Aorta (tissue), 5 donors: ENCODE data around the gene KLHL3. TPM values are rescaled to one million over a fixed set of nuclear protein-coding genes. Genes with fewer than 3 reads are reported as not detected.

ENCODE experiments used
- ATAC-seq: fragments of 200-7000 bp; cut with Tn5 transposase; one replicate; pipeline ENCODE4 v1.9.1; 2022; ENCODE audit warnings: moderate library complexity; ENCODE audit not compliant: low FRiP score
- DNase-seq, 2 donors: peaks; one replicate each; pipeline ENCODE4 v3.0.0-alpha.2; 2020
- H3K27ac ChIP-seq, 2 donors: one replicate each; pipeline ENCODE4 v1.5.1; 2013; ENCODE audit warnings: low read length in 2 of 2, mild to moderate bottlenecking in 2 of 2, moderate library complexity in 2 of 2, control low read depth in 1 of 2, inconsistent platforms in 1 of 2, low read depth in 1 of 2
- H3K27me3 ChIP-seq, 2 donors: one replicate each; pipeline ENCODE4 v1.6.1; 2013; ENCODE audit warnings: control low read depth in 1 of 2, low read length in 1 of 2, mild to moderate bottlenecking in 1 of 2, moderate library complexity in 1 of 2; ENCODE audit not compliant: insufficient read depth in 2 of 2, control insufficient read depth in 1 of 2
- H3K36me3 ChIP-seq, 2 donors: one replicate each; pipeline ENCODE4 v1.6.1; 2013; ENCODE audit warnings: control low read depth in 1 of 2, low read length in 1 of 2, mild to moderate bottlenecking in 1 of 2; ENCODE audit not compliant: insufficient read depth in 2 of 2, control insufficient read depth in 1 of 2
- H3K4me1 ChIP-seq, 2 donors: one replicate each; pipeline ENCODE4 v1.6.1; 2013; ENCODE audit warnings: low read length in 2 of 2, control low read depth in 1 of 2, mild to moderate bottlenecking in 1 of 2, moderate library complexity in 1 of 2; ENCODE audit not compliant: insufficient read depth in 2 of 2, control insufficient read depth in 1 of 2
- H3K4me3 ChIP-seq, 2 donors: one replicate each; pipeline ENCODE4 v1.5.1; 2013; ENCODE audit warnings: low read length in 2 of 2, control low read depth in 1 of 2, mild to moderate bottlenecking in 1 of 2
- H3K9me3 ChIP-seq: one replicate; pipeline ENCODE4 v1.6.1; 2013; ENCODE audit warnings: mild to moderate bottlenecking, low read length; ENCODE audit not compliant: control insufficient read depth
- WGBS, 2 donors: extraction: QIAGEN DNeasy Blood & Tissue Kit; methylation state at CpG; one replicate each; pipeline ENCODE4 v1.1.7; 2013; 5-methylcytosine and 5-hydroxymethylcytosine counted together
- intact Hi-C, 2 donors: fragments of 100-400 bp; cut with DNase I; formaldehyde crosslinking; loops; one replicate each; pipeline versions ENCODE4 v1.14.2 to v1.15.0; 2022
- polyA plus RNA-seq, 2 donors: library from polyadenylated mRNA; stranded (reverse); fragments of 200-250 nt; gene quantifications; one replicate each; pipeline ENCODE4 v1.2.3, GENCODE V29; 2013
- total RNA-seq, 2 donors: library from RNA; stranded (reverse); fragmentation: NEBNext Ultra II Directional; extraction: Animal tissue kit (Norgen Biotek cat#: 25700); gene quantifications; one replicate each; pipeline ENCODE4 v1.2.1, GENCODE V29; 2021
- donor health status: healthy with polysubstance abuse.
- donor health status: Bipolar disorder and iron deficiency.
- donor health status: DM: no; HTN: no; CAD: no.
- donor health status: DM: no; HTN: no; CAD: no.
- donor health status: DM: yes; HTN: yes; CAD: no.

KLHL3 gene
- total and polyA plus RNA-seq, 4 donors = 0.88 to 38.1 (median 11.9) TPM

GRCh38 chr5:137613554-137614265 is 122.2 kb downstream of the KLHL3 start:
- H3K4me3 ChIP-seq = no peak overlapping the region
- no peak overlapping the region for H3K27ac ChIP-seq
- no peaks in the 10 kb centered on the region for H3K27me3 ChIP-seq
- DNase-seq (no peak), ATAC-seq (no peak)
- no peaks in the 10 kb centered on the region for H3K4me1 ChIP-seq
- 86 to 92% methylated on average over 7 of the region's 7 CpGs for WGBS, 2 donors
- intact Hi-C loops = loop anchor here in 1 of 2 donors (10.0 kb wide), 1 partner anchor 299 kb away; no protein-coding TSS in a partner anchor
- no peaks in the 10 kb centered on the region for H3K9me3 ChIP-seq
- no peaks in the 10 kb centered on the region for H3K36me3 ChIP-seq

- DNase-seq (no peak), ATAC-seq (no peak)
- Histone ChIP-seq H3K27ac (no peak overlapping the region), H3K4me1 (no peaks in the 10 kb centered on the region), H3K27me3 (no peaks in the 10 kb centered on the region), H3K9me3 (no peaks in the 10 kb centered on the region), H3K36me3 (no peaks in the 10 kb centered on the region), H3K4me3 (no peak overlapping the region)
- intact Hi-C loops = loop anchor here in 1 of 2 donors (10.0 kb wide), 1 partner anchor 298 kb away; no protein-coding TSS in a partner anchor
These were observed 123.3 kb downstream of the KLHL3 start for GRCh38 chr5:137612576-137612975.

- no peak for ATAC-seq
- no peaks in the 10 kb centered on the region for H3K4me1 ChIP-seq
- no peaks in the 10 kb centered on the region for H3K9me3 ChIP-seq
- no peak overlapping the region for H3K4me3 ChIP-seq
- H3K27me3 ChIP-seq = no peaks in the 10 kb centered on the region
- H3K27ac ChIP-seq = no peak overlapping the region
- intact Hi-C loops = loop anchor here in 1 of 2 donors (10.0 kb wide), 1 partner anchor 297 kb away; no protein-coding TSS in a partner anchor
- 89 to 90% methylated on average over 9 of the region's 9 CpGs for whole genome bisulfite sequencing, 2 donors
- DNase-seq = no peak
- H3K36me3 ChIP-seq = no peaks in the 10 kb centered on the region
These were observed 124.0 kb downstream of the KLHL3 start for GRCh38 chr5:137611794-137612435.

- Histone ChIP-seq H3K4me3 (no peak overlapping the region), H3K4me1 (no peaks in the 10 kb centered on the region), H3K27ac (no peak overlapping the region), H3K36me3 (no peaks in the 10 kb centered on the region), H3K27me3 (no peaks in the 10 kb centered on the region), H3K9me3 (no peaks in the 10 kb centered on the region)
- WGBS, 2 donors = 71 to 89% methylated on average over 4 of the region's 4 CpGs
- intact Hi-C loops = loop anchor here in 1 of 2 donors (10.0 kb wide), 1 partner anchor 296 kb away; no protein-coding TSS in a partner anchor
- ATAC-seq (no peak), DNase-seq (no peak)
These were observed 124.8 kb downstream of the KLHL3 start for GRCh38 chr5:137611011-137611580.

- no peak for ATAC-seq
- H3K27me3 ChIP-seq = no peaks in the 10 kb centered on the region
- no peaks in the 10 kb centered on the region for H3K36me3 ChIP-seq
- no peak for DNase-seq
- WGBS, 2 donors = 85 to 91% methylated on average over 4 of the region's 4 CpGs
- H3K4me3 ChIP-seq = no peak overlapping the region
- no peaks in the 10 kb centered on the region for H3K4me1 ChIP-seq
- H3K9me3 ChIP-seq = no peaks in the 10 kb centered on the region
- intact Hi-C loops = loop anchor here in 1 of 2 donors (10.0 kb wide), 1 partner anchor 296 kb away; no protein-coding TSS in a partner anchor
- H3K27ac ChIP-seq = no peak overlapping the region
These were observed 125.3 kb downstream of the KLHL3 start for GRCh38 chr5:137610598-137610997.

- Histone ChIP-seq H3K27ac (no peak overlapping the region), H3K9me3 (no peaks in the 10 kb centered on the region), H3K4me3 (no peak overlapping the region), H3K36me3 (no peaks in the 10 kb centered on the region), H3K27me3 (no peaks in the 10 kb centered on the region), H3K4me1 (no peaks in the 10 kb centered on the region)
- intact Hi-C loops = no loop called here
- no peak for ATAC-seq
- DNase-seq = no peak
- 89 to 92% methylated on average over 2 of the region's 2 CpGs for WGBS, 2 donors
These were observed 126.8 kb downstream of the KLHL3 start for GRCh38 chr5:137609127-137609526.

- intact Hi-C loops = no loop called here
These were observed 128.1 kb downstream of the KLHL3 start for GRCh38 chr5:137607771-137608170.

GRCh38 chr5:137606401-137606800 is 129.5 kb downstream of the KLHL3 start:
- no peaks in the 10 kb centered on the region for H3K4me1 ChIP-seq
- no peak overlapping the region for H3K4me3 ChIP-seq
- intact Hi-C loops = no loop called here
- DNase-seq (no peak), ATAC-seq (no peak)
- no peaks in the 10 kb centered on the region for H3K9me3 ChIP-seq
- H3K36me3 ChIP-seq = no peaks in the 10 kb centered on the region
- no peak overlapping the region for H3K27ac ChIP-seq
- 77 to 93% methylated on average over 2 of the region's 2 CpGs for WGBS, 2 donors
- no peaks in the 10 kb centered on the region for H3K27me3 ChIP-seq

More at GRCh38 chr5:137607771-137608170, 128.1 kb downstream of the KLHL3 start:
- Histone ChIP-seq H3K27ac (no peak overlapping the region), H3K36me3 (no peaks in the 10 kb centered on the region), H3K9me3 (no peaks in the 10 kb centered on the region), H3K4me1 (no peaks in the 10 kb centered on the region), H3K4me3 (no peak overlapping the region), H3K27me3 (no peaks in the 10 kb centered on the region)
- DNase-seq = no peak
- 70 to 73% methylated on average over 5 of the region's 5 CpGs for WGBS, 2 donors
- ATAC-seq = no peak
